Measurements from ENCODE around the gene L2HGDH.

The L2HGDH gene

GRCh38 chr14:50355692-50356091, 43.7 kb upstream of the L2HGDH start:
- no peaks in the 10 kb centered on the region for H3K27me3 ChIP-seq (ENCODE audit: control insufficient read depth, low read length)
- no peaks in the 10 kb centered on the region for H3K36me3 ChIP-seq (ENCODE audit: control insufficient read depth, low read length)
- TF ChIP-seq EZH2phosphoT487 (IDR thresholded peaks at IDR 0.05; ENCODE audit: borderline replicate concordance, low read length) = no peak
- no peak for TF ChIP-seq CTCF (IDR thresholded peaks at IDR 0.05; ENCODE audit: low read depth, low read length, poor library complexity, severe bottlenecking)
- H3K4me2 ChIP-seq (ENCODE audit: low read length) = no peak overlapping the region
- H3K4me3 ChIP-seq (ENCODE audit: low read length) = no peak overlapping the region
- H4K20me1 ChIP-seq (ENCODE audit: control insufficient read depth, insufficient read depth, low read depth, low read length) = no peaks in the 10 kb centered on the region
- no peaks in the 10 kb centered on the region for H3F3A ChIP-seq (ENCODE audit: control insufficient read depth, insufficient read depth)
- 0 out of 2 replicates have a peak, but pooled peaks cover 3% of the 10 kb centered on the region for H3K4me1 ChIP-seq (ENCODE audit: control insufficient read depth, low read length)
- no peak overlapping the region for H3K27ac ChIP-seq (ENCODE audit: low read depth, low read length)
- H3K79me2 ChIP-seq (ENCODE audit: control insufficient read depth, low read length) = no peaks in the 10 kb centered on the region
- H3K9me3 ChIP-seq (ENCODE audit: control insufficient read depth, insufficient read depth, low read length) = no peaks in the 10 kb centered on the region
- H3K9me2 ChIP-seq (replicated peaks; ENCODE audit: control insufficient read depth, low read length) = no peaks in the 10 kb centered on the region

- Histone ChIP-seq H3K27ac (ENCODE audit: low read depth, low read length) (no peak overlapping the region), H3K79me2 (ENCODE audit: control insufficient read depth, low read length) (no peaks in the 10 kb centered on the region), H3K4me1 (ENCODE audit: control insufficient read depth, low read length) (0 out of 2 replicates have a peak, but pooled peaks cover 3% of the 10 kb centered on the region), H3K36me3 (ENCODE audit: control insufficient read depth, low read length) (no peaks in the 10 kb centered on the region), H3F3A (ENCODE audit: control insufficient read depth, insufficient read depth) (no peaks in the 10 kb centered on the region), H3K27me3 (ENCODE audit: control insufficient read depth, low read length) (no peaks in the 10 kb centered on the region), H4K20me1 (ENCODE audit: control insufficient read depth, insufficient read depth, low read depth, low read length) (no peaks in the 10 kb centered on the region), H3K9me3 (ENCODE audit: control insufficient read depth, insufficient read depth, low read length) (no peaks in the 10 kb centered on the region), H3K4me2 (ENCODE audit: low read length) (no peak overlapping the region), H3K9me2 (replicated peaks; ENCODE audit: control insufficient read depth, low read length) (no peaks in the 10 kb centered on the region), H3K4me3 (ENCODE audit: low read length) (no peak overlapping the region)
- no peak for TF ChIP-seq CTCF (IDR thresholded peaks at IDR 0.05; ENCODE audit: low read depth, low read length, poor library complexity, severe bottlenecking)
Observed at GRCh38 chr14:50354527-50354926, 42.5 kb upstream of the L2HGDH start.

- no peaks in the 10 kb centered on the region for H3F3A ChIP-seq (ENCODE audit: control insufficient read depth, insufficient read depth)
- no peak overlapping the region for H3K4me3 ChIP-seq (ENCODE audit: low read length)
- H3K27me3 ChIP-seq (ENCODE audit: control insufficient read depth, low read length) = no peaks in the 10 kb centered on the region
- no peaks in the 10 kb centered on the region for H3K9me3 ChIP-seq (ENCODE audit: control insufficient read depth, insufficient read depth, low read length)
- no peak overlapping the region for H3K4me2 ChIP-seq (ENCODE audit: low read length)
- no peaks in the 10 kb centered on the region for H3K79me2 ChIP-seq (ENCODE audit: control insufficient read depth, low read length)
- H3K36me3 ChIP-seq (ENCODE audit: control insufficient read depth, low read length) = no peaks in the 10 kb centered on the region
- 0 out of 2 replicates have a peak, but pooled peaks cover 3% of the 10 kb centered on the region for H3K4me1 ChIP-seq (ENCODE audit: control insufficient read depth, low read length)
- H4K20me1 ChIP-seq (ENCODE audit: control insufficient read depth, insufficient read depth, low read depth, low read length) = no peaks in the 10 kb centered on the region
- H3K27ac ChIP-seq (ENCODE audit: low read depth, low read length) = no peak overlapping the region
- no peaks in the 10 kb centered on the region for H3K9me2 ChIP-seq (replicated peaks; ENCODE audit: control insufficient read depth, low read length)
- no peak for TF ChIP-seq CTCF (IDR thresholded peaks at IDR 0.05; ENCODE audit: low read depth, low read length, poor library complexity, severe bottlenecking)
- no peak for TF ChIP-seq EZH2phosphoT487 (IDR thresholded peaks at IDR 0.05; ENCODE audit: borderline replicate concordance, low read length)
Observed at GRCh38 chr14:50353126-50353525, 41.1 kb upstream of the L2HGDH start.

- TF ChIP-seq EZH2phosphoT487 (IDR thresholded peaks at IDR 0.05; ENCODE audit: borderline replicate concordance, low read length) (no peak), CTCF (IDR thresholded peaks at IDR 0.05; ENCODE audit: low read depth, low read length, poor library complexity, severe bottlenecking) (no peak)
Observed at GRCh38 chr14:50352584-50352983, 40.6 kb upstream of the L2HGDH start.

More at GRCh38 chr14:50352584-50352983, 40.6 kb upstream of the L2HGDH start:
- Histone ChIP-seq H3K4me1 (ENCODE audit: control insufficient read depth, low read length) (0 out of 2 replicates have a peak, but pooled peaks cover 3% of the 10 kb centered on the region), H3K36me3 (ENCODE audit: control insufficient read depth, low read length) (no peaks in the 10 kb centered on the region), H3K4me3 (ENCODE audit: low read length) (no peak overlapping the region), H3K79me2 (ENCODE audit: control insufficient read depth, low read length) (no peaks in the 10 kb centered on the region), H3K27ac (ENCODE audit: low read depth, low read length) (no peak overlapping the region), H3K27me3 (ENCODE audit: control insufficient read depth, low read length) (no peaks in the 10 kb centered on the region), H3K4me2 (ENCODE audit: low read length) (no peak overlapping the region), H4K20me1 (ENCODE audit: control insufficient read depth, insufficient read depth, low read depth, low read length) (no peaks in the 10 kb centered on the region), H3K9me3 (ENCODE audit: control insufficient read depth, insufficient read depth, low read length) (no peaks in the 10 kb centered on the region), H3F3A (ENCODE audit: control insufficient read depth, insufficient read depth) (no peaks in the 10 kb centered on the region), H3K9me2 (replicated peaks; ENCODE audit: control insufficient read depth, low read length) (no peaks in the 10 kb centered on the region)

Data from DOHH2 (cell line).